ENCODE results near the gene SLC12A8. TPM values are rescaled to one million over a fixed set of nuclear protein-coding genes. Genes with fewer than 3 reads are reported as not detected.

Gene SLC12A8
- total and polyA plus RNA-seq, 4 donors = 1.1 to 2.6 (median 1.4) TPM; not detected in 1

GRCh38 chr3:125186800-125187598, 25.5 kb downstream of the SLC12A8 start:
- H3K4me3 ChIP-seq (ENCODE audit: low read length in 2 of 2) = no peak overlapping the region
- no peak for ATAC-seq (ENCODE audit: low FRiP score)
- no peaks in the 10 kb centered on the region for H3K27me3 ChIP-seq (ENCODE audit: control insufficient read depth in 1 of 2, insufficient read depth in 2 of 2, low read length in 1 of 2)
- no peak overlapping the region for H3K27ac ChIP-seq (ENCODE audit: low read depth in 1 of 2, low read length in 2 of 2)
- no peaks in the 10 kb centered on the region for H3K36me3 ChIP-seq (ENCODE audit: control insufficient read depth in 1 of 2, insufficient read depth in 2 of 2, low read length in 1 of 2)
- H3K4me1 ChIP-seq (ENCODE audit: control insufficient read depth in 1 of 2, insufficient read depth in 2 of 2, low read length in 2 of 2) = no peaks in the 10 kb centered on the region
- 96 to 97% methylated on average over 20 of the region's 20 CpGs for WGBS, 2 donors
- no peaks in the 10 kb centered on the region for H3K9me3 ChIP-seq (ENCODE audit: control insufficient read depth, low read length)
- no peak for DNase-seq
- intact Hi-C loops (cut with DNase I) = no loop called here

DNA sequence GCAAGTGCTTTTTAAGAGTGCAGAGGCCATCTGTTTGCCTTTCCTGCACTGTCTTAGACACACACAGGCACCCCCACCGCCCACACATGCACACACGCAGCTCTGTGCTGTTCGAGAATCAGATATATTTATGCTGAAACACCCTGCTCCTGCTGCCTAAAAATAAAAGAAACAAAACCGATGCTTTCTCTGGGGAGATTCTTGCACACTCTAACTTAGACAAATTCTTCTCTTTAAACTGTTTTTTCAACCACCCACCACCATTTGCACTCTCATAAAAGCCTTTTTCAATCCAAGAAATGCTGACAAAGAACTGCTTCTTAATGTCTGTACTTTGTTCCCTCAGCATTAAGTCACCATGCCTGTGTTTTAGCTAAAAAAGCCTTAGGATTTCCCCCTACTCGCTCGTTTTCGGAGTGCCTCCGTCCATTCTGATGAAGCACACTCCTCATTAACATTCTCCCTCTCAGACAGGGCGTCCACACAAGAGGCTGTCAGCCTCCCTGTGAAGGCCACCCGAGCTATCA, 26.2 kb downstream of the SLC12A8 start:
- Histone ChIP-seq H3K9me3 (ENCODE audit: control insufficient read depth, low read length) (no peaks in the 10 kb centered on the region), H3K27me3 (ENCODE audit: control insufficient read depth in 1 of 2, insufficient read depth in 2 of 2, low read length in 1 of 2) (no peaks in the 10 kb centered on the region), H3K4me3 (ENCODE audit: low read length in 2 of 2) (no peak overlapping the region), H3K27ac (ENCODE audit: low read depth in 1 of 2, low read length in 2 of 2) (no peak overlapping the region), H3K36me3 (ENCODE audit: control insufficient read depth in 1 of 2, insufficient read depth in 2 of 2, low read length in 1 of 2) (no peaks in the 10 kb centered on the region), H3K4me1 (ENCODE audit: control insufficient read depth in 1 of 2, insufficient read depth in 2 of 2, low read length in 2 of 2) (no peaks in the 10 kb centered on the region)
- no peak for ATAC-seq (ENCODE audit: low FRiP score)
- WGBS, 2 donors = 21 to 22% methylated on average over 10 of the region's 10 CpGs
- intact Hi-C loops (cut with DNase I) = no loop called here
- DNase-seq = no peak

DNA sequence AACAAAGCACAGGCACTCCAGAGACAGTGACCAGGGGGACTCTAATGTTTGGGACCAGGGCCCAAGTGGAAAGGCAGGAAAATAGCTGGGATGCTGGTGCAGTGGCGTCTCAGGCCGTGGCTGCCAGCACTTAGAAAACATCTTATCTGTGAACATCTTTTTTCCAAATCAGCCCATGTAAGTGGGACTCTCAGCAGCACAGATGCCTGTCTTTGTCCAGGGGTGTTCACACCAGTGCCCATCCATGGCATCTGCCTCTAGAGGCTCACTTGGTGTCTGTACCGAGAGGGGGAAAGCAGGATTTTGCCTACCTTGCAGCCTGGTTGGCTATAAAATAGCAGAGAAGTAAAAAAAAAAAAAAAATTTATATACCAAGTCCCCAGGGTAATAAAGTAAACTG, 26.7 kb downstream of the SLC12A8 start:
- Histone ChIP-seq H3K4me1 (ENCODE audit: control insufficient read depth in 1 of 2, insufficient read depth in 2 of 2, low read length in 2 of 2) (no peaks in the 10 kb centered on the region), H3K9me3 (ENCODE audit: control insufficient read depth, low read length) (no peaks in the 10 kb centered on the region), H3K36me3 (ENCODE audit: control insufficient read depth in 1 of 2, insufficient read depth in 2 of 2, low read length in 1 of 2) (no peaks in the 10 kb centered on the region), H3K27me3 (ENCODE audit: control insufficient read depth in 1 of 2, insufficient read depth in 2 of 2, low read length in 1 of 2) (no peaks in the 10 kb centered on the region), H3K27ac (ENCODE audit: low read depth in 1 of 2, low read length in 2 of 2) (no peak overlapping the region), H3K4me3 (ENCODE audit: low read length in 2 of 2) (no peak overlapping the region)
- no peak for DNase-seq
- ATAC-seq (ENCODE audit: low FRiP score) = no peak
- WGBS, 2 donors = 55 to 65% methylated on average over 3 of the region's 3 CpGs
- intact Hi-C loops (cut with DNase I) = no loop called here

GRCh38 chr3:125179884-125180240, 32.7 kb downstream of the SLC12A8 start:
- Histone ChIP-seq H3K27ac (ENCODE audit: low read depth in 1 of 2, low read length in 2 of 2) (no peak overlapping the region), H3K4me1 (ENCODE audit: control insufficient read depth in 1 of 2, insufficient read depth in 2 of 2, low read length in 2 of 2) (no peaks in the 10 kb centered on the region), H3K36me3 (ENCODE audit: control insufficient read depth in 1 of 2, insufficient read depth in 2 of 2, low read length in 1 of 2) (no peaks in the 10 kb centered on the region), H3K4me3 (ENCODE audit: low read length in 2 of 2) (no peak overlapping the region), H3K9me3 (ENCODE audit: control insufficient read depth, low read length) (no peaks in the 10 kb centered on the region), H3K27me3 (ENCODE audit: control insufficient read depth in 1 of 2, insufficient read depth in 2 of 2, low read length in 1 of 2) (no peaks in the 10 kb centered on the region)
- ATAC-seq (ENCODE audit: low FRiP score) (no peak), DNase-seq (no peak)
- intact Hi-C loops (cut with DNase I) = no loop called here
- WGBS, 2 donors = 94 to 100% methylated on average over 1 of the region's 1 CpG

GRCh38 chr3:125179143-125179883, 33.2 kb downstream of the SLC12A8 start:
- Histone ChIP-seq H3K27ac (ENCODE audit: low read depth in 1 of 2, low read length in 2 of 2) (no peak overlapping the region), H3K4me3 (ENCODE audit: low read length in 2 of 2) (no peak overlapping the region), H3K27me3 (ENCODE audit: control insufficient read depth in 1 of 2, insufficient read depth in 2 of 2, low read length in 1 of 2) (no peaks in the 10 kb centered on the region), H3K9me3 (ENCODE audit: control insufficient read depth, low read length) (no peaks in the 10 kb centered on the region), H3K4me1 (ENCODE audit: control insufficient read depth in 1 of 2, insufficient read depth in 2 of 2, low read length in 2 of 2) (no peaks in the 10 kb centered on the region), H3K36me3 (ENCODE audit: control insufficient read depth in 1 of 2, insufficient read depth in 2 of 2, low read length in 1 of 2) (no peaks in the 10 kb centered on the region)
- ATAC-seq (ENCODE audit: low FRiP score) (no peak), DNase-seq (no peak)
- intact Hi-C loops (cut with DNase I) = no loop called here
- WGBS, 2 donors = 87 to 92% methylated on average over 3 of the region's 3 CpGs

- H3K27ac ChIP-seq (ENCODE audit: low read depth in 1 of 2, low read length in 2 of 2) = no peak overlapping the region
- ATAC-seq (ENCODE audit: low FRiP score) (no peak), DNase-seq (no peak)
- H3K9me3 ChIP-seq (ENCODE audit: control insufficient read depth, low read length) = no peaks in the 10 kb centered on the region
- H3K27me3 ChIP-seq (ENCODE audit: control insufficient read depth in 1 of 2, insufficient read depth in 2 of 2, low read length in 1 of 2) = no peaks in the 10 kb centered on the region
- WGBS, 2 donors = 96% methylated on average over 13 of the region's 13 CpGs
- H3K36me3 ChIP-seq (ENCODE audit: control insufficient read depth in 1 of 2, insufficient read depth in 2 of 2, low read length in 1 of 2) = no peaks in the 10 kb centered on the region
- intact Hi-C loops (cut with DNase I) = no loop called here
- no peaks in the 10 kb centered on the region for H3K4me1 ChIP-seq (ENCODE audit: control insufficient read depth in 1 of 2, insufficient read depth in 2 of 2, low read length in 2 of 2)
- no peak overlapping the region for H3K4me3 ChIP-seq (ENCODE audit: low read length in 2 of 2)
Measured at GRCh38 chr3:125177746-125178145, 34.8 kb downstream of the SLC12A8 start.

GRCh38 chr3:125175295-125176078, 37.1 kb downstream of the SLC12A8 start:
- H3K9me3 ChIP-seq (ENCODE audit: control insufficient read depth, low read length) = no peaks in the 10 kb centered on the region
- no peak overlapping the region for H3K27ac ChIP-seq (ENCODE audit: low read depth in 1 of 2, low read length in 2 of 2)
- intact Hi-C loops (cut with DNase I) = no loop called here
- H3K4me1 ChIP-seq (ENCODE audit: control insufficient read depth in 1 of 2, insufficient read depth in 2 of 2, low read length in 2 of 2) = no peaks in the 10 kb centered on the region
- H3K27me3 ChIP-seq (ENCODE audit: control insufficient read depth in 1 of 2, insufficient read depth in 2 of 2, low read length in 1 of 2) = no peaks in the 10 kb centered on the region
- H3K4me3 ChIP-seq (ENCODE audit: low read length in 2 of 2) = no peak overlapping the region
- WGBS, 2 donors = 80 to 86% methylated on average over 7 of the region's 7 CpGs
- H3K36me3 ChIP-seq (ENCODE audit: control insufficient read depth in 1 of 2, insufficient read depth in 2 of 2, low read length in 1 of 2) = no peaks in the 10 kb centered on the region
- DNase-seq = no peak
- no peak for ATAC-seq (ENCODE audit: low FRiP score)

DNA sequence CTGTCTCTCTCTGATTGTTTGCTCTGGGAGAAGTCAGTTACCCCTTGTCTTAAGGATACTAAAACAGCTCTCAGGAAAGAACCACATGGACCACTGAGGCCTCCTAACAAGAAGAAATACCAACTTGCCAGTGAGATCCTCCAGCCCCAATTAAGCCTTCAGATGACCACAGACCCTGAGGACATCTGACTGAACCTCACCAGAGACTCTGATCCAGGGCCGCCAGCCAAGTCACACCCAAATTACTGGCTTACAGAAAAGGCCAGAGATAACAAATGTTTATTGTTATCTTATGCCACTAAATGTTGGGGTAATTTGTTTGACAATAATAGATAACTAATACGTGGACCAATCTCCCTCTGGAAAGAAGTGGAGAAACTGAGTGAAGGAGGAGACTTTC, 40.2 kb downstream of the SLC12A8 start:
- no peaks in the 10 kb centered on the region for H3K27me3 ChIP-seq (ENCODE audit: control insufficient read depth in 1 of 2, insufficient read depth in 2 of 2, low read length in 1 of 2)
- no peak overlapping the region for H3K4me3 ChIP-seq (ENCODE audit: low read length in 2 of 2)
- ATAC-seq (ENCODE audit: low FRiP score) = no peak
- H3K36me3 ChIP-seq (ENCODE audit: control insufficient read depth in 1 of 2, insufficient read depth in 2 of 2, low read length in 1 of 2) = no peaks in the 10 kb centered on the region
- WGBS, 2 donors = 92 to 93% methylated on average over 2 of the region's 2 CpGs
- H3K4me1 ChIP-seq (ENCODE audit: control insufficient read depth in 1 of 2, insufficient read depth in 2 of 2, low read length in 2 of 2) = no peaks in the 10 kb centered on the region
- no peak overlapping the region for H3K27ac ChIP-seq (ENCODE audit: low read depth in 1 of 2, low read length in 2 of 2)
- no peak for DNase-seq
- intact Hi-C loops (cut with DNase I) = no loop called here
- no peaks in the 10 kb centered on the region for H3K9me3 ChIP-seq (ENCODE audit: control insufficient read depth, low read length)
